K562 (cell line): ENCODE data around the gene KRTAP4-6. TPM values are rescaled to one million over a fixed set of nuclear protein-coding genes. Genes with fewer than 3 reads are reported as not detected.
"Not testable (repeated sequence)": the region's sequence is repeated elsewhere in the genome, so short reads cannot be mapped to it uniquely, and the experiment has no call there.

Experiments
- ATAC-seq: fragments of 200-7000 bp; cut with Tn5 transposase; 3 replicates; pipeline ENCODE4 v1.9.1; 2020; ENCODE audit warnings: moderate library complexity
- BruUV-seq: library from RNA; stranded (reverse); fragments of 400-500 nt; replicated peaks from 2 replicates; lab custom pipeline; 2021; lab: Mats Ljungman, UMichigan
- CTCF ChIA-PET: fragments of 300-600 bp; formaldehyde crosslinking; extraction: SDS; loops from one replicate; lab custom pipeline; 2021; ENCODE audit warnings: low intra/inter-chr PET ratio; lab: Yijun Ruan, JAX
- POLR2A ChIA-PET: fragments of 300-600, 350-650 bp; sonication (Branson Sonifier 250); formaldehyde crosslinking; extraction: SDS; loops from one replicate; lab custom pipeline; 2021; ENCODE audit warnings: antibody characterized with exemption, inconsistent platforms; lab: Yijun Ruan, JAX
- DNase-seq, 4 experiments: peaks; one replicate each; pipeline versions ENCODE4 v3.0.0 to v3.0.0-alpha.2; 2011 to 2018; ENCODE audit warnings: low spot score in 3 of 4, mixed read lengths in 3 of 4; ENCODE audit errors: extremely low read depth in 1 of 4
- FAIRE-seq: peaks from 2 replicates; lab custom pipeline; 2011; peaks lifted over from hg19 to GRCh38; lab: Jason Lieb, UNC
- H2AFZ ChIP-seq: 2 replicates; pipeline ENCODE4 v1.6.0; 2011; ENCODE audit warnings: low read depth, low read length, control low read depth, inconsistent platforms
- H3K27ac ChIP-seq: fragments of 200-600 bp; 3 replicates; pipeline ENCODE4 v1.8.0; 2011; ENCODE audit warnings: low read depth, mild to moderate bottlenecking, control low read depth, inconsistent platforms, low read length, moderate library complexity, mixed read lengths; ENCODE audit errors: extremely low read depth
- H3K27me3 ChIP-seq, 2 experiments: fragments of 300-600 bp in 1 of 2; 2 replicates in 1 of 2; 3 replicates in 1 of 2; pipeline versions ENCODE4 v1.6.0 to v1.8.0; 2011; ENCODE audit warnings: inconsistent platforms in 2 of 2, low read length in 2 of 2, mild to moderate bottlenecking in 1 of 2, mixed read lengths in 1 of 2, moderate library complexity in 1 of 2; ENCODE audit not compliant: control insufficient read depth in 2 of 2, insufficient read depth in 2 of 2
- H3K36me3 ChIP-seq: fragments of 300-600 bp; 3 replicates; pipeline ENCODE4 v1.8.0; 2011; ENCODE audit warnings: mild to moderate bottlenecking, low read length, inconsistent platforms; ENCODE audit not compliant: control insufficient read depth, insufficient read depth
- H3K4me1 ChIP-seq, 2 experiments: fragments of 200-600 bp in 1 of 2; replicated peaks in 1 of 2; 2 replicates in 1 of 2; 3 replicates in 1 of 2; pipeline versions ENCODE4 v1.5.1 to v1.8.0; 2011; ENCODE audit warnings: inconsistent platforms in 2 of 2, low read length in 2 of 2, mild to moderate bottlenecking in 1 of 2, mixed read lengths in 1 of 2, moderate library complexity in 1 of 2; ENCODE audit not compliant: control insufficient read depth in 2 of 2, insufficient read depth in 2 of 2
- H3K4me2 ChIP-seq: 2 replicates; pipeline ENCODE4 v1.6.1; 2011; ENCODE audit warnings: low read length, control low read depth, inconsistent platforms, mixed read lengths; ENCODE audit not compliant: insufficient read depth
- H3K4me3 ChIP-seq: fragments of 200-600 bp; sonication (generic), shearing (Covaris generic); 2 replicates; pipeline ENCODE4 v1.5.1; 2016; ENCODE audit warnings: control low read depth, inconsistent platforms
- H3K79me2 ChIP-seq: fragments of 200-600 bp; 3 replicates; pipeline ENCODE4 v1.8.0; 2011; ENCODE audit warnings: low read length, inconsistent platforms; ENCODE audit not compliant: control insufficient read depth, insufficient read depth
- H3K9ac ChIP-seq, 2 experiments: 2 replicates each; pipeline versions ENCODE4 v1.6.0 to v1.6.1; 2011; ENCODE audit warnings: low read depth in 2 of 2, low read length in 2 of 2, control low read depth in 1 of 2, inconsistent platforms in 1 of 2, mild to moderate bottlenecking in 1 of 2, mixed read lengths in 1 of 2; ENCODE audit not compliant: insufficient read depth in 1 of 2
- H3K9me1 ChIP-seq: one replicate; pipeline ENCODE4 v1.6.0; 2011; ENCODE audit warnings: inconsistent platforms, mild to moderate bottlenecking, low read length, moderate library complexity; ENCODE audit not compliant: control insufficient read depth, insufficient read depth
- H3K9me3 ChIP-seq: replicated peaks from 2 replicates; pipeline ENCODE4 v1.5.1; 2011; ENCODE audit warnings: low read depth, low read length, inconsistent platforms; ENCODE audit not compliant: control insufficient read depth, insufficient read depth
- H4K20me1 ChIP-seq: replicated peaks from 2 replicates; pipeline ENCODE4 v1.6.1; 2011; ENCODE audit warnings: low read length, inconsistent platforms, mixed read lengths; ENCODE audit not compliant: control insufficient read depth, insufficient read depth
- ADNP ChIP-seq: fragments of 200-800 bp; sonication (Bioruptor generic); IDR thresholded peaks from 2 replicates; pipeline ENCODE4 v1.6.1; 2016; ENCODE audit warnings: missing genetic modification characterization, missing compliant biosample characterization
- HDAC2 ChIP-seq: fragments of 450-650 bp; IDR thresholded peaks from 2 replicates; pipeline ENCODE4 v1.6.1; 2016; ENCODE audit warnings: mild to moderate bottlenecking
- KAT7 ChIP-seq: sonication (generic); formaldehyde crosslinking; IDR thresholded peaks from 2 replicates; pipeline ENCODE4 v1.8.0; 2022; ENCODE audit warnings: missing genetic modification reagents, mild to moderate bottlenecking, borderline replicate concordance
- NCOA2 ChIP-seq, 2 experiments: fragments of 450-650 bp; IDR thresholded peaks; 2 replicates each; pipeline ENCODE4 v1.6.1; 2018; ENCODE audit warnings: mild to moderate bottlenecking in 2 of 2, moderate library complexity in 1 of 2; ENCODE audit not compliant: partially characterized antibody in 2 of 2
- NCOR1 ChIP-seq: fragments of 450-650 bp; IDR thresholded peaks from 2 replicates; pipeline ENCODE4 v1.6.1; 2016; ENCODE audit warnings: mild to moderate bottlenecking, moderate library complexity
- SMAD3 ChIP-seq: fragments of 450-650 bp; formaldehyde crosslinking; conservative IDR thresholded peaks from 2 replicates; pipeline ENCODE4 v1.4.0; 2020; ENCODE audit warnings: mild to moderate bottlenecking
- SMAD4 ChIP-seq: fragments of 250-450 bp; sonication (Bioruptor Pico); conservative IDR thresholded peaks from 2 replicates; pipeline ENCODE4 v1.8.0; 2021; ENCODE audit warnings: inconsistent platforms, mild to moderate bottlenecking, moderate library complexity
- SP1 ChIP-seq: sonication (generic); formaldehyde crosslinking; IDR thresholded peaks from 2 replicates; pipeline ENCODE4 v1.8.1; 2022; ENCODE audit warnings: mild to moderate bottlenecking, missing genetic modification reagents
- TAF9B ChIP-seq: fragments of 450-650 bp; IDR thresholded peaks from 2 replicates; pipeline ENCODE4 v1.6.1; 2018; ENCODE audit warnings: mild to moderate bottlenecking; ENCODE audit not compliant: partially characterized antibody
- TCFL5 ChIP-seq: fragments of 250-450 bp; sonication (Bioruptor Pico); conservative IDR thresholded peaks from 2 replicates; pipeline ENCODE4 v1.6.1; 2021; ENCODE audit warnings: mild to moderate bottlenecking, moderate library complexity, matching md5 sums
- ZNF23 ChIP-seq: fragments of 250-450 bp; sonication (Bioruptor Pico); IDR thresholded peaks from 2 replicates; pipeline ENCODE4 v1.4.0; 2020; ENCODE audit warnings: mild to moderate bottlenecking
- WGBS: fragments of 100-300 bp; shearing (Covaris generic); methylation state at CpG from one replicate; pipeline ENCODE4 v1.1.6; 2016; ENCODE audit warnings: low coverage, mixed read lengths; ENCODE audit not compliant: insufficient coverage; ENCODE audit errors: missing lambda C conversion rate; 5-methylcytosine and 5-hydroxymethylcytosine counted together
- in situ Hi-C: fragments of 300-500 bp; cut with MboI; formaldehyde crosslinking; loops from 4 replicates; pipeline ENCODE4 v1.15.0; 2018; ENCODE audit warnings: inconsistent platforms, mixed read lengths
- intact Hi-C: fragments of 100-400 bp; cut with micrococcal nuclease; formaldehyde crosslinking; loops from 2 replicates; pipeline ENCODE4 v1.14.2; 2022
- polyA plus RNA-seq, 8 experiments: library from polyadenylated mRNA; depleted of rRNA in 4 of 8; stranded (reverse) in 5 of 8; unstranded in 3 of 8; fragments of >200 nt; fragmentation: Nextera tagmentation in 2 of 8; fragmentation: Illumina TruSeq in 1 of 8; extraction: Ambion mirVana in 2 of 8; extraction: Trizol in 1 of 8; gene quantifications; 2 replicates each; pipeline versions ENCODE4 v1.2.1 to v1.2.3, GENCODE V29; 2011 to 2014; ENCODE audit warnings: inconsistent platforms in 1 of 8, missing spikeins in 1 of 8
- total RNA-seq, 7 experiments: library from RNA; depleted of rRNA in 6 of 7; stranded (reverse); fragments of >200 nt in 6 of 7; fragmentation: Illumina TruSeq in 2 of 7; extraction: Trizol in 2 of 7; gene quantifications; 2 replicates each; pipeline versions ENCODE4 v1.2.1 to v1.2.3, GENCODE V29; 2011 to 2021; ENCODE audit warnings: low replicate concordance in 1 of 7
- TF ChIP-seq, protein P1 (sequence below): sonication (generic); formaldehyde crosslinking; IDR thresholded peaks from 2 replicates; pipeline ENCODE4 v1.9.0; 2022; ENCODE audit warnings: mild to moderate bottlenecking, missing genetic modification reagents
- TF ChIP-seq, protein P2 (sequence below): fragments of 200-800 bp; sonication (Bioruptor generic); IDR thresholded peaks from 2 replicates; pipeline ENCODE4 v1.6.1; 2017; ENCODE audit warnings: missing genetic modification characterization, missing compliant biosample characterization

KRTAP4-6 gene
- total and polyA plus RNA-seq, 9 of the 15 experiments (the other 6 are each of a cell fraction or from before 2014, with no cell fraction given) = not detected

DNA sequence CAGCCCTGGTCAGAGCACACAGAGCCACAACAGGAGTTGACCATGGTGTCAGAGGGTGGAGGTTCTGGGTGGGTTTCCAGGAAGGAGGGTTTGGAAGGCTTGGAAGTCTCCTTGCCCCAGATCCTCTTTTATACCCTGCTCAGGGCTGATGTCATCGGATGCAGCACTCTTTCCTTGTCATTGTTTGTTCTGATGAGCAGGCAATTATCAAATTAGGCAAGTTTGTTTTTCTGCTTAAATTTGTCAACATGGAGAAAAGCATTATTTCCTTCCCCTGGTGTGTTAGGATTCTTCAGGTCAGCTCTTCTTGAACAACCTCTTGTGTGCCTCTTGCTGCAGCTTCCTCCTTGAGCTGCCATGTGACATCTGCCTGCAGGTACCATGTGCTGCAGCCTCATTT is 20.3 kb upstream of the KRTAP4-6 start, which contains the start of gene KRTAP4-4:
Gene KRTAP4-4 (minus strand): TSS at position 101 of the 400 bp plus-strand sequence. CDS start 57 bp downstream, at position 44.
- DNase-seq (no peak), FAIRE-seq (no peak), ATAC-seq (no peak)
- H3K9me1 ChIP-seq = no peaks in the 10 kb centered on the region
- H3K9ac ChIP-seq = no peak within 1 kb of the TSS; a peak in 1 of 4 replicates
- CTCF ChIA-PET = no interaction called here
- H3K4me1 ChIP-seq = no peaks in the 10 kb centered on the region
- H3K36me3 ChIP-seq = no peaks in the 10 kb centered on the region
- BruUV-seq = no TSS peak
- no peaks in the 10 kb centered on the region for H3K9me3 ChIP-seq
- POLR2A ChIA-PET = interaction anchor here (0.7 kb wide), 1 partner anchor 10 kb away, joined by 3 read pairs; no protein-coding TSS in a partner anchor
- H3K4me3 ChIP-seq = no peak within 1 kb of the TSS
- in situ Hi-C loops = no loop called here
- no peaks in the 10 kb centered on the region for H4K20me1 ChIP-seq
- H3K27ac ChIP-seq = no peak within 1 kb of the TSS
- WGBS = 0% methylated on average over 1 of the region's 1 CpG
- no peak within 1 kb of the TSS for H3K4me2 ChIP-seq
- TF ChIP-seq, protein P1, sequence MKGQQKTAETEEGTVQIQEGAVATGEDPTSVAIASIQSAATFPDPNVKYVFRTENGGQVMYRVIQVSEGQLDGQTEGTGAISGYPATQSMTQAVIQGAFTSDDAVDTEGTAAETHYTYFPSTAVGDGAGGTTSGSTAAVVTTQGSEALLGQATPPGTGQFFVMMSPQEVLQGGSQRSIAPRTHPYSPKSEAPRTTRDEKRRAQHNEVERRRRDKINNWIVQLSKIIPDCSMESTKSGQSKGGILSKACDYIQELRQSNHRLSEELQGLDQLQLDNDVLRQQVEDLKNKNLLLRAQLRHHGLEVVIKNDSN (CRISPR knock-in tag) = no peak
- TF ChIP-seq TAF9B = no peak
- TF ChIP-seq KAT7 = no peak
- TF ChIP-seq SMAD4 (CRISPR knock-in tag) = no peak
- no peak for TF ChIP-seq NCOA2 (IDR thresholded peaks at IDR 0.05; ENCODE audit: partially characterized antibody in 2 of 2)
- no peak for TF ChIP-seq ZNF23
- TF ChIP-seq SMAD3 (CRISPR knock-in tag) = no peak
- no peak for TF ChIP-seq ADNP
- TF ChIP-seq, protein P2, sequence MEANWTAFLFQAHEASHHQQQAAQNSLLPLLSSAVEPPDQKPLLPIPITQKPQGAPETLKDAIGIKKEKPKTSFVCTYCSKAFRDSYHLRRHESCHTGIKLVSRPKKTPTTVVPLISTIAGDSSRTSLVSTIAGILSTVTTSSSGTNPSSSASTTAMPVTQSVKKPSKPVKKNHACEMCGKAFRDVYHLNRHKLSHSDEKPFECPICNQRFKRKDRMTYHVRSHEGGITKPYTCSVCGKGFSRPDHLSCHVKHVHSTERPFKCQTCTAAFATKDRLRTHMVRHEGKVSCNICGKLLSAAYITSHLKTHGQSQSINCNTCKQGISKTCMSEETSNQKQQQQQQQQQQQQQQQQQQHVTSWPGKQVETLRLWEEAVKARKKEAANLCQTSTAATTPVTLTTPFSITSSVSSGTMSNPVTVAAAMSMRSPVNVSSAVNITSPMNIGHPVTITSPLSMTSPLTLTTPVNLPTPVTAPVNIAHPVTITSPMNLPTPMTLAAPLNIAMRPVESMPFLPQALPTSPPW (CRISPR knock-in tag) = no peak
- no peak for TF ChIP-seq TCFL5 (CRISPR knock-in tag)
- no peak for TF ChIP-seq SP1 (CRISPR knock-in tag)
- no peak for TF ChIP-seq HDAC2
- TF ChIP-seq NCOR1 = no peak
- H3K27me3 ChIP-seq = no peaks in the 10 kb centered on the region
- no peak within 1 kb of the TSS for H2AFZ ChIP-seq
- intact Hi-C loops = no loop called here
- H3K79me2 ChIP-seq = no peaks in the 10 kb centered on the region

DNA sequence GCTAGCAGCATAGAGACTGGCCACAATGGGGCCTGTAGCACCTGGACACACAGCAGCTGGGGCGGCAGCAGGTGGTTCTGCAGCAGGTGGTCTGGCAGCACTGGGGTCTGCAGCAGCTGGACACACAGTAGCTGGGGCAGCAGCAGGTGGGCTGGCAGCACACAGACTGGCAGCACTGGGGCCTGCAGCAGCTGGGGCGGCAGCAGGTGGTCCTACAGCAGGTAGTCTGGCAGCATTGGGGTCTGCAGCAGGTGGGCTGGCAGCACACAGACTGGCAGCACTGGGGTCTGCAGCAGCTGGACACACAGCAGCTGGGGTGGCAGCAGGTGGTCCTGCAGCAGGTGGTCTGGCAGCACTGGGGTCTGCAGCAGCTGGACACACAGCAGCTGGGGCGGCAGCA is 19.8 kb upstream of the KRTAP4-6 start:
- H3K27me3 ChIP-seq, DNase-seq, H3K4me2 ChIP-seq, ATAC-seq, intact Hi-C loops, H3K79me2 ChIP-seq, CTCF ChIA-PET, H4K20me1 ChIP-seq, H3K4me3 ChIP-seq, FAIRE-seq, H3K9me3 ChIP-seq, H2AFZ ChIP-seq, H3K27ac ChIP-seq, H3K4me1 ChIP-seq, in situ Hi-C loops, BruUV-seq, H3K36me3 ChIP-seq, H3K9ac ChIP-seq, H3K9me1 ChIP-seq, POLR2A ChIA-PET: not testable (repeated sequence)
- WGBS = 5% methylated on average over 2 of the region's 3 CpGs
